Body of pancreas (tissue), 4 donors: ENCODE data around the gene MMP24OS.

ENCODE experiments used
- CTCF ChIP-seq, 7 experiments: fragments of 450-650 bp in 4 of 7; fragments of 200-600 bp in 3 of 7; sonication (generic) in 3 of 7; IDR thresholded peaks; one replicate each; pipeline ENCODE4 v1.5.1; 2016 to 2019; ENCODE audit warnings: antibody characterized with exemption in 7 of 7
- POLR2A ChIP-seq, 3 donors: fragments of 450-650 bp; IDR thresholded peaks; one replicate each; pipeline ENCODE4 v1.6.1; 2016; ENCODE audit warnings: antibody characterized with exemption in 3 of 3, mild to moderate bottlenecking in 2 of 3

GRCh38 chr20:35252037-35252461 lies 25.9 kb downstream of the MMP24OS start:
- no peak for TF ChIP-seq CTCF (IDR thresholded peaks at IDR 0.05)
- TF ChIP-seq POLR2A (IDR thresholded peaks at IDR 0.05), result no peak
